Dendritic cell treated with granulocyte-macrophage colony-stimulating factor and Interleukin-4, amounts not matched to agents 40 ng/mL and 50 ng/mL, for 4 days (primary cell): Measurements from ENCODE around the gene GRIA1.

Experiments
- H3K27ac Mint-ChIP-seq: one replicate; pipeline ENCODE4 v1.8.0; 2022; ENCODE audit warnings: mild to moderate bottlenecking, mixed read lengths
- H3K27me3 Mint-ChIP-seq: one replicate; pipeline ENCODE4 v1.8.0; 2022; ENCODE audit warnings: mild to moderate bottlenecking, mixed read lengths
- H3K36me3 Mint-ChIP-seq: one replicate; pipeline ENCODE4 v1.8.0; 2022; ENCODE audit warnings: low read depth, mixed read lengths
- H3K4me1 Mint-ChIP-seq: one replicate; pipeline ENCODE4 v1.8.0; 2022; ENCODE audit warnings: low read depth, mixed read lengths
- H3K4me3 Mint-ChIP-seq: one replicate; pipeline ENCODE4 v1.8.0; 2022; ENCODE audit warnings: mild to moderate bottlenecking, moderate library complexity, mixed read lengths
- H3K9me3 Mint-ChIP-seq: one replicate; pipeline ENCODE4 v1.8.0; 2022; ENCODE audit warnings: mixed read lengths
- intact Hi-C: fragments of 100-400 bp; cut with micrococcal nuclease; formaldehyde crosslinking; loops from one replicate; pipeline ENCODE4 v1.15.0; 2022

Gene GRIA1

GRCh38 chr5:153516504-153517240 is 26.2 kb downstream of the GRIA1 start:
- no peak overlapping the region for H3K4me3 Mint-ChIP-seq
- no peak overlapping the region for H3K27ac Mint-ChIP-seq
- intact Hi-C loops = no loop called here
- H3K27me3 Mint-ChIP-seq = no peaks in the 10 kb centered on the region
- no peaks in the 10 kb centered on the region for H3K36me3 Mint-ChIP-seq
- no peaks in the 10 kb centered on the region for H3K9me3 Mint-ChIP-seq
- no peaks in the 10 kb centered on the region for H3K4me1 Mint-ChIP-seq

GRCh38 chr5:153517241-153517611 is 26.8 kb downstream of the GRIA1 start:
- H3K27ac Mint-ChIP-seq = no peak overlapping the region
- H3K4me1 Mint-ChIP-seq = no peaks in the 10 kb centered on the region
- H3K27me3 Mint-ChIP-seq = no peaks in the 10 kb centered on the region
- H3K9me3 Mint-ChIP-seq = no peaks in the 10 kb centered on the region
- intact Hi-C loops = no loop called here
- H3K4me3 Mint-ChIP-seq = no peak overlapping the region
- H3K36me3 Mint-ChIP-seq = no peaks in the 10 kb centered on the region

- Mint-ChIP-seq H3K4me3 (no peak overlapping the region), H3K27me3 (no peaks in the 10 kb centered on the region), H3K27ac (no peak overlapping the region), H3K4me1 (no peaks in the 10 kb centered on the region), H3K9me3 (no peaks in the 10 kb centered on the region), H3K36me3 (no peaks in the 10 kb centered on the region)
- intact Hi-C loops = no loop called here
Observed at GRCh38 chr5:153520137-153520536, 29.7 kb downstream of the GRIA1 start.

- Mint-ChIP-seq H3K4me1 (no peaks in the 10 kb centered on the region), H3K36me3 (no peaks in the 10 kb centered on the region), H3K27me3 (no peaks in the 10 kb centered on the region), H3K4me3 (no peak overlapping the region), H3K9me3 (no peaks in the 10 kb centered on the region), H3K27ac (no peak overlapping the region)
- intact Hi-C loops = no loop called here
Observed at GRCh38 chr5:153520952-153521351, 30.5 kb downstream of the GRIA1 start.

- no peaks in the 10 kb centered on the region for H3K36me3 Mint-ChIP-seq
- no peaks in the 10 kb centered on the region for H3K27me3 Mint-ChIP-seq
- intact Hi-C loops = no loop called here
- no peak overlapping the region for H3K27ac Mint-ChIP-seq
- no peak overlapping the region for H3K4me3 Mint-ChIP-seq
- no peaks in the 10 kb centered on the region for H3K9me3 Mint-ChIP-seq
- no peaks in the 10 kb centered on the region for H3K4me1 Mint-ChIP-seq
Observed at GRCh38 chr5:153523211-153523610, 32.7 kb downstream of the GRIA1 start.

- Mint-ChIP-seq H3K27ac (no peak overlapping the region), H3K4me3 (no peak overlapping the region), H3K36me3 (no peaks in the 10 kb centered on the region), H3K9me3 (no peaks in the 10 kb centered on the region), H3K4me1 (no peaks in the 10 kb centered on the region), H3K27me3 (peaks cover 3% of the 10 kb centered on the region)
- intact Hi-C loops = no loop called here
Observed at GRCh38 chr5:153523831-153524230, 33.4 kb downstream of the GRIA1 start.

- no peak overlapping the region for H3K4me3 Mint-ChIP-seq
- intact Hi-C loops = no loop called here
- no peak overlapping the region for H3K27ac Mint-ChIP-seq
- H3K9me3 Mint-ChIP-seq = no peaks in the 10 kb centered on the region
- no peaks in the 10 kb centered on the region for H3K36me3 Mint-ChIP-seq
- H3K4me1 Mint-ChIP-seq = no peaks in the 10 kb centered on the region
- peaks cover 3% of the 10 kb centered on the region for H3K27me3 Mint-ChIP-seq
Observed at GRCh38 chr5:153525536-153525935, 35.1 kb downstream of the GRIA1 start.

- Mint-ChIP-seq H3K27me3 (peaks cover 3% of the 10 kb centered on the region), H3K4me1 (no peaks in the 10 kb centered on the region), H3K9me3 (no peaks in the 10 kb centered on the region), H3K27ac (no peak overlapping the region), H3K36me3 (no peaks in the 10 kb centered on the region), H3K4me3 (no peak overlapping the region)
- intact Hi-C loops = no loop called here
Observed at GRCh38 chr5:153530357-153531143, 40.1 kb downstream of the GRIA1 start.

- H3K36me3 Mint-ChIP-seq = no peaks in the 10 kb centered on the region
- H3K27ac Mint-ChIP-seq = no peak overlapping the region
- intact Hi-C loops = no loop called here
- H3K27me3 Mint-ChIP-seq = peaks cover 2% of the 10 kb centered on the region
- H3K4me3 Mint-ChIP-seq = no peak overlapping the region
- no peaks in the 10 kb centered on the region for H3K4me1 Mint-ChIP-seq
- no peaks in the 10 kb centered on the region for H3K9me3 Mint-ChIP-seq
Observed at GRCh38 chr5:153533546-153533945, 43.1 kb downstream of the GRIA1 start.

GRCh38 chr5:153534102-153534501 is 43.6 kb downstream of the GRIA1 start:
- no peak overlapping the region for H3K4me3 Mint-ChIP-seq
- H3K27me3 Mint-ChIP-seq = no peaks in the 10 kb centered on the region
- no peaks in the 10 kb centered on the region for H3K36me3 Mint-ChIP-seq
- no peaks in the 10 kb centered on the region for H3K9me3 Mint-ChIP-seq
- intact Hi-C loops = no loop called here
- H3K27ac Mint-ChIP-seq = no peak overlapping the region
- no peaks in the 10 kb centered on the region for H3K4me1 Mint-ChIP-seq

- no peak overlapping the region for H3K4me3 Mint-ChIP-seq
- H3K9me3 Mint-ChIP-seq = no peaks in the 10 kb centered on the region
- H3K27me3 Mint-ChIP-seq = no peaks in the 10 kb centered on the region
- intact Hi-C loops = no loop called here
- H3K27ac Mint-ChIP-seq = no peak overlapping the region
- H3K4me1 Mint-ChIP-seq = no peaks in the 10 kb centered on the region
- H3K36me3 Mint-ChIP-seq = no peaks in the 10 kb centered on the region
Observed at GRCh38 chr5:153537207-153537606, 46.7 kb downstream of the GRIA1 start.

- no peak overlapping the region for H3K4me3 Mint-ChIP-seq
- peaks cover 17% of the 10 kb centered on the region for H3K9me3 Mint-ChIP-seq
- intact Hi-C loops = no loop called here
- no peak overlapping the region for H3K27ac Mint-ChIP-seq
- H3K36me3 Mint-ChIP-seq = no peaks in the 10 kb centered on the region
- H3K4me1 Mint-ChIP-seq = no peaks in the 10 kb centered on the region
- H3K27me3 Mint-ChIP-seq = no peaks in the 10 kb centered on the region
Observed at GRCh38 chr5:153539983-153540382, 49.5 kb downstream of the GRIA1 start.

- Mint-ChIP-seq H3K4me1 (no peaks in the 10 kb centered on the region), H3K27ac (no peak overlapping the region), H3K27me3 (no peaks in the 10 kb centered on the region), H3K4me3 (no peak overlapping the region), H3K36me3 (no peaks in the 10 kb centered on the region), H3K9me3 (peaks cover 17% of the 10 kb centered on the region)
- intact Hi-C loops = no loop called here
Observed at GRCh38 chr5:153542536-153542935, 52.1 kb downstream of the GRIA1 start.

- Mint-ChIP-seq H3K27ac (no peak overlapping the region), H3K36me3 (no peaks in the 10 kb centered on the region), H3K27me3 (no peaks in the 10 kb centered on the region), H3K4me1 (no peaks in the 10 kb centered on the region), H3K9me3 (peaks cover 17% of the 10 kb centered on the region), H3K4me3 (no peak overlapping the region)
- intact Hi-C loops = no loop called here
Observed at GRCh38 chr5:153543288-153543687, 52.8 kb downstream of the GRIA1 start.
